Right forelimb (tissue), 1 donor: ENCODE results near the gene TGM3.

Experiments used
- DNase-seq: peaks from one replicate; pipeline ENCODE4 v3.0.0-alpha.2; 2018

The TGM3 gene

DNA sequence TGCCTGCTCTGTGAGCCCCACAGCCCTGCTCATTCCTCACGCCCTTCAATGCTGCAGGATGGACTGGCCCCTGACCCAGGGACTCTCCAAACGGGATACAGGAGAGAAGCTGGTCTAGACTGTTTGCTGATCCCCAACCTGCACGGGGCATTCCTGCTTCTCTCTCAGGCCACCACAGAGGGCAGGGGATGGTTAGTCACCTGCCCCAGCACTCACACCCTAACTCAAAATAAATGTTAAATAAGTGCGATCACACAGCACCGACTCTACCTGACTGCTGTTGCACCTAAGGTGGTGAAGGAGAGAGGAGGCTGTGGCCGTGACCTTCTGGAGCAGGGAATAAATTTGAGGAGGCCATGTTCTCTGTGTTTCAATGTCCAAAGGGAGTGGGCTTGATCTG, 45.0 kb downstream of the TGM3 start:
- no peak for DNase-seq

DNA sequence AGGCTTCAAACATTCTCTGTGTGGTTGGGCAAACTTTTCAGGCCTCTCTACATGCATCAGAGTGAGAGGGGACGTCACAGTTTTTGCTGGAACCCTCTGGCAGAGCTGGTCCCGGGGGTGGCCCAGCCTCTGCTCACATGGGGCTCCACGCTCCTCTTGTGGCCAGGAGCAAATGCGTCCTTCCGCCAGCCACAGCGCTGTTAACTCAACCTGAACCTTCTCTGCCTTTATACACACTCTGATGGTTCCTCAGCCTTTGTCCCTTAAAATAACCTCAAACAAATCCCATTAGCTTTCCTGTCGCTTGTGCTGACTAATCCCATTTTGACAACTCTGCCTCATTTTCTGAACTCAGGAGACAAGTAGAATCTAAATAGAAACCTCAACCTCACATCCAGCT, 45.5 kb downstream of the TGM3 start:
- DNase-seq = no peak

DNA sequence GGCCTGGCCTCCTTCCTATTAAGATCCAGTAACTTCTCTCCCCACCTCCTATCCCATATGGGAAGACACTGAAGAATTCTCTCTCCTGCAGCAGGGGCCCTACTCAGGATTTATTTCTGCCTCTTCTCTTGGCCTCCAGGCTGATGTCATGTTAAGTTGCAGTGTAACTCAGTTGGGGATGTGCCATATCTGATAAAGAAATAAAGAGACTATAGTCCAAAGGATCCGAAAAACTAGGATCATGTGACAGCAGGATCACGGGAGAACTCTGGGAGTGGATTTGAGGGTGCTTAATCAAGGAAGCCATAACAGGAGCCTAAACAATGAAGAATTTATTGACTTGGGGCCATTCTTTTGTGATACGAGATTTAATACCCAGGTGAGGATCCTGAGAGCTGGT, 46.4 kb downstream of the TGM3 start:
- no peak for DNase-seq

DNA sequence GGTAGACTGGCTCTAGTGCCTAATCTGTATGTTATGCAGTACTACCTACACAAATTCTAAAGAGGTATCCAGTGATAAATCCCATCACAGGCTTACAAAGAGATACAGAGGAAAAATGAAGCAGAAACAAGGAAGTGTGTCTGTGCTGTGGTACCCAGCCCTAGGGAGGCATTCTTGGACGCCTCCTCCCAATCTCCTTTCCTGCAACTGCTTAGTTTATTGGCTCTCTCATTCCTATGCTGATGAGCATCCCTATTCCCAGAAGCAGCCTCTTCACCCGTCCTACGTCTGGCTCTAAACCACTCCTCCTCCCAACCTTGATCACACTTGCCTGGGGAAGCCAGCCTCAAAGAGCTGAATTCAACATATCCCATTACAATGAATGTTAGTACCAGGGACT, 50.4 kb downstream of the TGM3 start:
- DNase-seq = no peak

DNA sequence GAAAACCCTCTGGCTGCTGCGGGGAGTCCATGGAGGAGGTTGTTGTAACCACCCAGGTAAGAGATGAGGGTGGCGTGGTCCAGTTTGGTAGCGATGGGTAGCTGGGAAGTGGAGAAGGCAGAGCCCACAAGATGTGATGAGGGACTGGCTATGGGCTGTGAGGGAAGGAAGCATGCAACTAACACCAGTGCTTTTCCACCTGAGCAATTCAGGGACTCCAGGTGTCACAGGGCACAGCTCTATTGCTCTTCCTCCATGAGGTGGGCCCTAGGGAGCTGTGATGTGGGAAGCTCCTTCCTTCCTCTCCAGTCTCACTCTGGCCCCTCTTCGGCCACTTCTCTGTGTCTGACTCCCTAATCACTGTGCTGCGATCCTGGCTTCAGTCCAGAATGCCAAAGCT, 52.5 kb downstream of the TGM3 start:
- no peak for DNase-seq

DNA sequence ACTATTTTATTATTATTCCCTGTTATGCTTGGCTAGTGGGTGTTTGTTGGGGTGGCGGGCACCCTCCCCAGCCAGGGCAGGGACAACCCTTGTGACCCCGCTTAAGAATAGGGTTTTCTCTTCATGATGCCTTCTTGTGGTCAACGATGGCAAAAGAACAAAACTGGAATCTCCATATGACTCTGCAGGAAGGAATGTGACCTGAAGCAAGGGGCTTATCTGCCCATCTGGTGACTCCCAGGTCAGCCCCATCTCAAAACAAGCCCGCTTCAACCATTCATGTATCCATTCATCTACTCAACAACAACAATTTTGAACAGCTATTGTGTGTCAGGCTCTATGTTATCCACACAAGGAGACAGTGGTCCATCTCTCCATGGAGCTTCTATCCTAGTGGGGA, 54.0 kb downstream of the TGM3 start:
- DNase-seq = no peak

DNA sequence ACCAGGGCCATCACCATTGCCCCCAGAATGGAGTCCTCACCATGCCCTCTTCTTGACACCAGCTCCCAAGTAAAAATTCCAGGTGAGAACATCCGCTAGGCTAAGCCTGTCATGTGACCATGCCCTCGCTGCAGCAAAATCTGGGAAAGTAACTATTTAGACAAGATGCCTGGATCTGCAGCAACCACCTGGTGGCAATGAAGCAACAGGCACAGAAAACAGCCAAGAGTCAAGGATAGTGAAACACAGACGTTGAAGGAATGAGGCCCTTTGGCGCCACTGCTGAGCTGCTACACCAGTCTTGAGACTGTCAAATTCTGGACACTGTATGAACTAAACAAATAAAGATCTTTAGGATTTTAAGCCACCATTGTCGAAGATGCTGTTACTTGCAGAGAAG, 54.8 kb downstream of the TGM3 start:
- no peak for DNase-seq

DNA sequence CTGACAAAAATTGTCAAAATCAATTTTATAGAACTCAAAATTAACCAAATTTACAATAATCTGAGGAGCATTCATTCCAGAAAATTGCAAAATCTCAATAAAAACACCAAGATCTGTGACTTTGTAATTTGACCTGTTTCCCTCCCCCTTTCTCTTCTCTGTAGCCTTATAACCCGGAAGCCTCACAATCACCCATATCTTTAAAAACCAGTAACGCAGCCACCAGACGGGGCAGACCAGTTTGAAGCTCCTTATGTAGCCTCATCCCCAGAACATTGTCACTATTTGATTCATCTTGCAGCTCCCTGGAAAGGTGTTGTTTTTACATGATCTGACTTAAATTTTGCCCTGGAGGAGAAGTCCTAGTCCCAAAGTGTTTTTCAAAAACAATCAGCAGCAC, 57.4 kb downstream of the TGM3 start:
- DNase-seq = no peak

DNA sequence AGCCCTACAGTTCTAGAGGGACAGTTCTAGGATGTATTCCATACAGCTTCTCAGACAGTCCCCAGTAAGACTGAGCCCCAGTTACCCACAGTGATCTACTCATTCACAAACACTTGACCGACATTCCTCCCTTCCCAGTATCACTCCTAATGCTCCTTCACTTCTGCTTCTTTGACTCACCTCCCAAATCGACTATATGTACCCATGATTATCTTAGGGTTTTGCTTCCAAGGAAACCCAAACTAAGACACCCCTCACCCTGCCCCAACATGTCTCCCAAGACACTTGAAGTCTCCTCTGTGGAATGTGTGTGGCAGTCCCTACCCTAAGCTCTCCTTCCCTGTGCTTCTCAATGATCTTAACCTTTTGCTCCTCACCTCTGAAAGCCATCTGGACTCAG, 61.3 kb downstream of the TGM3 start:
- no peak for DNase-seq

DNA sequence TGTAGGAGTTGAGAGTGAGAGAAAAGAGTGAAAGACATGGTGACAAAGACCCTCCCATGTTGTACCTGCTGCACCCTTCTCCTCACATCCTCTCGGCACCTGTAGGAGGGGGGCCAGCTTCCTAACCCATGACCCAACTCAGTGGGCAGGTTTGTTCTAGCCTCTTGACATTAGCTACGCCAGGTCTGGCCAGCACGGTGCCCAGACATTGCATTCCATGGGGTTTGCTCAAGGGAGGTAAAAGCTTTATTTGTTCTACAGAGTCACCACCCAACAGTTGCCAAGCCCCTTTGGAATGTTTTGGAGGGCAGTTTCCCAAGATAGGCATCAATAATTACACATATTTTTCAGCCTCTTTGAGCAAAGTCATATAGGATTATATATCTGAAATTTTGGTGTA, 62.2 kb downstream of the TGM3 start:
- DNase-seq = no peak

DNA sequence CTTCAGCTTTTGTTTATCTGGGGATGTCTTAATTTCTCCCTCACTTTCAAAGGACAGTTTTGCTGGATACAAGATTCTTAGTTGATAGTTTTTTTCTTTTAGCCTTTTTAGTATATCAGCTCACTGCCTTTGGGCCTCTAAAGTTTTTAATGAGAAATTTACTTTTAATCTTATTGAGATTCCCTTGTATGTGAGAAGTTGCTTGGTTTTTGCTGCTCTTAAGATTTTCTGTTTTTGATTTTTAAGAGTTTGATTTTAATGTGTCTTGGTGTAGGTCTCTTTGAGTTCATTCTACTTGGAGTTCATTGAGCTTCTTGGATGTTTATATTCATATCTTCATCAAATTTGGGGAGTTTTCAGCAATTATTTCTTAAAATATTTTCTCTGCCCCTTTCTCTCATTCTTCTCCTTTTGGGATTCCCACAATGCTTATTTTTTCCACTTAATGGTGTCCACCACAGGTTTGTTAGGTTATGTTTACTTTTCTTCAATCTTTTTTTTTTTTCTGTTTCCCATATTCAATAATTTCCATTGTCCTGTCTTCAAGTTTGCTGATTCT, 65.3 kb downstream of the TGM3 start:
- DNase-seq = no peak

DNA sequence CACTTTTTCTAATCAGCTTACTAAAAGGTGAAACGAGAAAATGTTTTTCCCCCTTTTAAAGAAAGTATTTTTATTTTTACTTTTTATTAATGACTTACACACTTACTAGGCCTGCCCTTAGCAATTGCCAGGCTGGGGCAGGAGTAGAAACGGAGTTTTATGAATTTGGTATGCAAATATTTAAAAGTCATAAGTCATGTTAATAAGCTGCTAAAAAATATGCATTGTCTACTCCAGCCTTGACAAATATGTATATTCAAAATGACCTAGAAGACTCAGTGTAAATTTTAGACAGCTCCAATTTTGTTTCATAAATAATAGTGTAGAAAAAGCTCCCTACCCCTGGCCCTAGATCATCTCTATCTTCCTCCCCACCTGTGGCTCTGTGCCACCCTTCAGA, 67.4 kb downstream of the TGM3 start:
- DNase-seq = no peak

DNA sequence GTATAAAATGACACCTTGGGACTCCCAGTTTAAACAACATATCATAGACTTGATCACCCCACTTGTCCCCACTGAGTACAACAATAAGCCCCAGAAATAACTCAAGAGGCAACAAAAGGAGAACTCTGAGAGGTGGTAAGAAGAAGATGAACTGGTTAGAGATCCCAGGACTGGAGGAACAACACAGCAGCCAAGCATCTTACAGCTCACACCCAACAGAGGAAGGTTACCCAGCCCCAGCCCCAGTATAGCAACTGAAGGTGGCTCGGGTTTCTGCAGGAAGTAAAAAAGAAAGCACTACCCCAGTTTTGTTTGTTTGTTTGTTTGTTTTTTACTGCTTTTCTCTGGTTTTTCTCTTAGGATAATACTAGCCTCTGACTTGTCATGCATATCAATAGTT, 67.8 kb downstream of the TGM3 start:
- DNase-seq = no peak

DNA sequence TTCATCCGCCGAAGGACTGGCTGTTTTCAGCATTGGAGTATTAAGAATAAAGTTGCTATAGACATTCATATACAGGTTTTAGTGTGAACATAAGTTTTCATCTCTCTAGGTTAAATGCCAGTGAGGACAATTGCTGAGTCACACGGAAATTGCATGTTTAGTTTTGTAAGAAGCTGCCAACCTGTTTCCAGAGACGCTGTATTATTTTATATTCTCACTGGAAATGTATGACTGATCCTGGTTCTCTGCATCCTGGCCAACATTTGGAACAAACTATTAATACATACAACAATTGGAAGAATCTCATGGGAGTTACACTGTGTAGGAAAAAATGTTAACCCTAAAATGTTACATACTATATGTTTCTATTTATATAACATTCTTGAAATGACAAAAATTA, 68.2 kb downstream of the TGM3 start:
- DNase-seq = no peak

DNA sequence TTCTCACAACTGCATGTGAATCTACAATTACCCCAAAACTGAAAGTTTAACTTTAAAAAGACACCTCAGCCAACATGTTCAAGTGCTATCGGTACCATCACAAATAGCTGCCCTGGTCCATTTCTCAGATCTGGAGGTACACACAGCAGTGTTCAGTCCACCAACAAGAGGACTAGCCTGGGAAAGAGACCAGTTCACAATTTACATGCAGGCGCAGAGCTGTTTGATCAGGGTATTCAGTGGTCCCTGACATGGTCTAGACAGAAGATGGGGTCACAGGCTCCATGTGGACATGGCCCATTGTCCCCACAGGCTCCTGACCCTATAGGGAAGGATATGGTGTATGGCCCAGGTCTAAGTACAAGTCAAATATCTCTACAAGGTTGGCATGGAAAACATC, 69.3 kb downstream of the TGM3 start:
- DNase-seq = no peak

DNA sequence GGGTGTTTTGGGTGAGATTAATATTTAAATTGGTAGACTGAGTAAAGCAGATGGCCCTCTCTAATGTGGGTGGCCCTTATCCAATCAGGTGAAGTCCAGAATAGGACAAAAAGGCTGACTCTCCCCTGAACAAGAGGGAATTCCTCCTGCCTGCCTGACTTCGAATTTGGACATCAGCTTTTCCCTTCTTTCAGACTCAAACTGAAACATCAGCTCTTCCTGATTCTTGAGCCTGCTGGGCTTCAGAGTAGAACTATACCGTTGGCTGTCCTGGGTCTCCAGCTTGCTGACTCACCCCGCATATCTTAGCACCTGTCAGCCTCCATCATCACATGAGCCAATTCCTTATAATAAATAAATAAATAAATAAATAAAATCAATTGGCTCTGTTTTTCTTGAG, 69.9 kb downstream of the TGM3 start:
- DNase-seq = no peak

DNA sequence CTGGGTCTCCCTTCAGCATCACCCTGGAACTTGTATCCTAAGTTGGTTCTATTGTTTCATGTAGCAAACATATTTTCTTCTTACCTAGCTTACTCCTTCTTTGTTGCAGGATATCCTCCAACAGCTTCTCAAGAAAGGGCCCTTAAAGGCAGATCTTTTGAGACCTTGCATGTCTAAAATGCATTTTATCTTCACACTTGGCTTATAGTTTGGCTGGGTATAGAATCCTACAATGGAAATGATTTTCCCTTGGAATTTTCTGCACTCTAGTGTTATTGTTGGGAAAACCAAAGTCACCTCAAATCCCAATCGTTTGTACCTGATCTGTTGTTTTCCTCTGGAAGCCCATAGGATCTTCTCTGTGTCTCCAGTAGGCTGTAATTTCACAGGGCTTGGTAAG, 72.8 kb downstream of the TGM3 start:
- DNase-seq = no peak

DNA sequence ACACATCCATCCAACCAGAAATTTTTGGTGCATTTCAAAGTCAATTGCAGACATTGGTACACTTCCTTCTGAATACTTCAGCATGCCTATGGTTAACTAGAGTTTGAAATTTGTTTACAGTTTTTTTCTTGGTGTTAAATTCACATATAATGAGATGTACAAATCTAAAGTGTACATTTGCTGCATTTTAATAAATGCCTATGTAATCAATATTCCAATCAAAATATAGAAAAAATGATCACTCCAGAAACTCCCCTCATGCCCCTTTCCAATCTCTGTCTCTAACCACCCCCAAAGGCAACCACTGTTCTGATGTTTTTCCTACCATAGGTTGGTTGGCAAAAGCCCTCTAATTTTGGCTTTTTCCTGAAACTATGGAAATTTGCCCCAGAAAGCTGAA, 77.3 kb downstream of the TGM3 start:
- DNase-seq = no peak

DNA sequence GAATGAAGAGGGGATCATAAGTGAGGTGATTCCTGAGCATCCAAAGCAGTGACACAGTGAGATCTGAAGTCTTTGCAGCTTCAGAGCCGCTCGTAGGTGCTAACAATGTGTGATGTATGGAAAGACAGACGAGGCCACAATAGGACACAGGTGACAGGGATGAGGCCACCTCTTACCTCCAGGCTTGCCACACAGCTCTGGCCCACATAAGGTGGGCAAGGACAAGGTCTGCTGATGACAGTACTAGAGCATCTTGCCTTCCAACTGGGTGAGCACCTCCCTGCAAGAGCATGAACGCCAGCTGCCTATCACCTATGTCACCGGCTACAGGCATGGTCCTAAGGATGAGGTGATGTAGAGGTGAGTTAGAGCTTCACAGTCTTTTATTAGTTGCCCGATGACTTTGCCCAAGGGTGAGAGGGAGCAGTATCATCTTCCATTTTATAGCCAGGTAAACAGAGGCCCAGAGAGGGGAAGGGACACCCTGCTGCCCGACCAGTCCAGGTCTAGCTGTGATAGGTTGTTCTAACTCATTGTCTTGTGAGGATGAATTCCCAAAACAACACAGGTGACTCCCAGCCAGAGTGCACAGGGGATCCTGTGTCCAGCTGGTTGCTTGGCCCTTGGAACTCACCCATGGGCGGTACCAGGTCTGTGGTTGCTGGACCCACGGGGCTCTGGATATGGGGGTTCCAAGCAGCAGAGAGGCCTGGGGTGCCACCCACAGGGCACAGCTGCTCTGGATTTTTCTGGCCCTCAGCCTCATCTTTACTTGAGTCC, 78.7 kb downstream of the TGM3 start:
- no peak for DNase-seq

DNA sequence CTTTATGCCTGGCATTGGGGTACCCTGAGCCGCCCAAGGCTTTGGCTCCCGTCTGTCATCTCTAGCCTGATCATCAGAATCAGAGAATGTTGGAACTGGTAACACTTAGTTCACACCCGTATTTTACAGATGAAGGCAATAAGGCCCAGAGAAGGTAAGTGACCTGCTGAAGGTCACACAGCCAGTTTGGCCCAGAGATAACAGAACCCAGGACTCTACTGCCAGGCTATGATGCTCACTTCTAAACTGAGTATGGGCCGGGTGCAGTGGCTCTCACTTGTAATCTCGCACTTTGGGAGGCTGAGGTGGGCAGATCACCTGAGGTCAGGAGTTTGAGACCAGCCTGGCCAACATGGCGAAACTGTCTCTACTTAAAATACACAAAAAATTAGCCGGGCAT, 83.1 kb downstream of the TGM3 start:
- DNase-seq = no peak

DNA sequence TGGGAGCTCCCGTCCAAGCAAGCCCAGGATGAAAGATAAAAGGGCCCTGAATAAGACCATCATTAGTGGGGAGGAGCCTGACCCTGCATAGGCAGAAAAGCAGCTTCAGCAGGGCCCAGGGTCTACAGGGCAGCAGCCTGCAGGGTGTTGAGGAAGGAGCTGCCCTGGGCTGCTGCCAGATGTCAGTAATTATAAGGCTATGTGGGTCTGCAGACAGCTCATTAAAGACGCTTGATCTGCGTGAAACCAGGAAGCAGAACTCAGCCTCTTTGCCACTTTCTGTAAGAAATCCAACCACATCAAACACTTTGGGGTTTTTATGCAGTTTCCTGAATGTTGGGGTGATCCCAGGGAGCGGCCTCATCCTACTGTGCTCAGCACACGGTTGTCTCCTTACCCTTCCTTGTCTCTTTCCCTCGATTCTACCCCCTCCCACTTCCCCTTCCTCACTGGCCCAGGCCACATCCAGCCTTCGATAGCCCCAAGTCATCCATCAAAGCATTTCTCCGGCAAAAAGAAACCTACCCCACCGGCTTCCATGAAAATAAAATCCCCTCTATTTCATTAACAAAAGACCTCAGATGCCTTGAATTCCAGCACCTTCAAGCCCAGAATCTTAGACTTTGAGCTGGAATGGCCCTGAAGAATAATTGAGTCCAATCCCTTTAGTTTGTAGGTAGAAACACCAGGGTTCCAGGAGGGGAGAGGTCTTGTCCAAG, 83.9 kb downstream of the TGM3 start:
- DNase-seq = no peak

DNA sequence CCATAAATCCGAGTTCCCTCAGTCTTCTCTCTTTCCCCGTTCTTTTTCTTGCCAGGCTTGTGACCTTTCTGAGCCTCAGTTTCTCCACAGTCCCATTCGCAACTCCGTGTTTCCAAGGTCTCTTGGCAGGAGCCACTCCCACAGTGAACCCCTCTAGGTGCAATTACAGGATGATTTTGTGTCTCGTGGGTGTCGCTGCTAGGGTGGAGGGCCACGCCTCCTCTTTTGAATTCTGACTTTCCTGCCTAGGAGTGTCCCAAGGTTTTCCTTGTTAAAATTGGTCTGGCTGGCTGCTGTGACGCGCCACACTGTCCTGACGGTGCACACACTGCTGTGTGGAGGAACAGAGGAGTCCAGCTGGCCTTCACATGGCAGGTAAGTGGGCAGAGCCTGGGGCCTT, 84.8 kb downstream of the TGM3 start, which contains the start of gene TGM6:
Gene TGM6, plus strand, starts transcription at position 301 of the 400 bp plus-strand sequence. Its CDS starts 68 bp downstream, at position 369.
- DNase-seq = no peak

DNA sequence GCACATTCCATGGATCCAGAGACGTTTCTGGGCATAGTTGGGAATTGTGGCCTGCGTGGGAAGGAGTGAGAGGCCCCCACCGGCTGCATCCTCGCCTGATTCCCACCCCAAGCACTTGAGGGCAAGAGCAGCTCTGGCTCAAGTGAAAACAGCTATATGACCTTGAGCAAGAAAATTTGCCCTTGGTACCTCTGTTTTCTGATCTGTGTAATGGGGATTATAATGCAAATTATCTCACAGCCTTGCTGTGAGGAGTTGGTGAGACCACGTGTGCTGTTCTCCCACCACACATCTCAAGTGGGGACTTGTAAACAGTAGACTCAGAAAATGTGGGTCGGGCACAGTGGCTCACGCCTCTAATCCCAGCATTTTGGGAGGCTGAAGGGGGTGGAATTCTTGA, 85.5 kb downstream of the TGM3 start:
- DNase-seq = no peak

DNA sequence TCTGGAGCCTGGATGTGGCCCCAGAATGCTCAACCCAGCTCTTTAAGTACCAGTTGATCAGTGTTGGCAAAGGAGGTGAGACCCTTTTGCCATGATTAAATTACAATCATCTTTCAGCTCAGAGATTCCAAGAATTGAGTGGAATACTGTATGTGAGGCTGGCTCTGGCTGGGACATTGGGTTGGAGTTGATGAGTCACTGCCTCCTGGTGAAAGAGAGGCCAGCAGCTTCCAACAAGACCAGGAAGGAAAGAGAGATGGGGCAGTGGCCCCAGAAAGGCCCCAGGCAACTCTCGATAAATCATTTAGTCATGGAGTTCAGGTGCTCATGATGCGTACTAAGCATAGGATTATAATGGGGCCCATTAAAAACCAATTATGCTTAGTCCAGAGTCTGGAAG, 87.0 kb downstream of the TGM3 start:
- no peak for DNase-seq
